ENCODE data around the gene ATP5F1E.

The ATP5F1E gene

DNA sequence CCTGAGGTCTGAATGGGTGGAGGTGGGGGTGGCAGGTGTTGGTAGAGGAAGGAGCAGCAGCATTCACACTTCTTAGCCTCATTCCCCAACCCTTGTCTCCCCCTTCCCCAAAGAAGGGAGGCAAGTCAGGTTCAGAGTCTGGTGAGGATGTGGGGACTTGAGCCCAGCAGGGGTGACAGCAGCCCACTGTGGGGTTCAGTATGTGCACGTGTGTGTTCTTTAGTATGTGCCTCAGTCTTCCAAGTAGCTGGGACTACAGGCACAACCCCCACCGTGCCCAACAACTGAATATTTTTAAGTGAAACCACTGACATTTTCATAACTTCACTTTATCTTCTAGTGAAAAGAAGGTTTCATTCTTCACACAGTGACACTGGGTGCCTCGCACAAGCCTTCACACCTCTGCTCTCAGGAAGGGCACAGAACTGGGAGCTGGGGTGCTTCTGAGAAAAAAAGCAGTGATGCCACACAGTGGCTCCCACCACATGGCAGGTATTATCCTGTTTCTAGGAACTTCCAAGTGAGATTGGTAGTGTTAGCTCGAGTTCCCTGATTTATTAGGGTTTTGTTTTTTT is 43.9 kb upstream of the ATP5F1E start:
- no peaks in the 10 kb centered on the region for H4K20me1 ChIP-seq (ENCODE audit: insufficient read depth, low read length, poor library complexity, severe bottlenecking)
- H3K9ac ChIP-seq (ENCODE audit: low read depth, low read length, poor library complexity, severe bottlenecking), result no peak overlapping the region
- H3K79me2 ChIP-seq (ENCODE audit: insufficient read depth, low read length), result no peaks in the 10 kb centered on the region
- TF ChIP-seq, protein P1, sequence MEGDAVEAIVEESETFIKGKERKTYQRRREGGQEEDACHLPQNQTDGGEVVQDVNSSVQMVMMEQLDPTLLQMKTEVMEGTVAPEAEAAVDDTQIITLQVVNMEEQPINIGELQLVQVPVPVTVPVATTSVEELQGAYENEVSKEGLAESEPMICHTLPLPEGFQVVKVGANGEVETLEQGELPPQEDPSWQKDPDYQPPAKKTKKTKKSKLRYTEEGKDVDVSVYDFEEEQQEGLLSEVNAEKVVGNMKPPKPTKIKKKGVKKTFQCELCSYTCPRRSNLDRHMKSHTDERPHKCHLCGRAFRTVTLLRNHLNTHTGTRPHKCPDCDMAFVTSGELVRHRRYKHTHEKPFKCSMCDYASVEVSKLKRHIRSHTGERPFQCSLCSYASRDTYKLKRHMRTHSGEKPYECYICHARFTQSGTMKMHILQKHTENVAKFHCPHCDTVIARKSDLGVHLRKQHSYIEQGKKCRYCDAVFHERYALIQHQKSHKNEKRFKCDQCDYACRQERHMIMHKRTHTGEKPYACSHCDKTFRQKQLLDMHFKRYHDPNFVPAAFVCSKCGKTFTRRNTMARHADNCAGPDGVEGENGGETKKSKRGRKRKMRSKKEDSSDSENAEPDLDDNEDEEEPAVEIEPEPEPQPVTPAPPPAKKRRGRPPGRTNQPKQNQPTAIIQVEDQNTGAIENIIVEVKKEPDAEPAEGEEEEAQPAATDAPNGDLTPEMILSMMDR (conservative IDR thresholded peaks at IDR 0.05; ENCODE audit: low read length), result no peak
- no peaks in the 10 kb centered on the region for H3K36me3 ChIP-seq (ENCODE audit: insufficient read depth, low read length)
- no peaks in the 10 kb centered on the region for H3K9me3 ChIP-seq (ENCODE audit: insufficient read depth, low read depth, low read length)
- no peak overlapping the region for H3K4me3 ChIP-seq (ENCODE audit: low read length, poor library complexity, severe bottlenecking)
- H3K4me1 ChIP-seq (ENCODE audit: insufficient read depth, low read length, poor library complexity, severe bottlenecking), result no peaks in the 10 kb centered on the region
- H2AFZ ChIP-seq (ENCODE audit: low read length), result no peak overlapping the region
- no peak overlapping the region for H3K4me2 ChIP-seq (ENCODE audit: low read depth, low read length, poor library complexity, severe bottlenecking)
- H3K9me2 ChIP-seq (replicated peaks; ENCODE audit: low read depth, low read length), result no peaks in the 10 kb centered on the region
- H3F3A ChIP-seq (ENCODE audit: low read depth), result no peaks in the 10 kb centered on the region
- H3K27me3 ChIP-seq (ENCODE audit: insufficient read depth, low read length, poor library complexity, severe bottlenecking), result no peaks in the 10 kb centered on the region

- no peak for TF ChIP-seq EZH2phosphoT487 (IDR thresholded peaks at IDR 0.05; ENCODE audit: borderline replicate concordance)
- TF ChIP-seq, protein P1 (conservative IDR thresholded peaks at IDR 0.05; ENCODE audit: low read length), result no peak
- Histone ChIP-seq H3K9me2 (replicated peaks; ENCODE audit: low read depth, low read length) (no peaks in the 10 kb centered on the region), H3F3A (ENCODE audit: low read depth) (no peaks in the 10 kb centered on the region), H3K9ac (ENCODE audit: low read depth, low read length, poor library complexity, severe bottlenecking) (no peak overlapping the region), H3K9me3 (ENCODE audit: insufficient read depth, low read depth, low read length) (no peaks in the 10 kb centered on the region), H3K36me3 (ENCODE audit: insufficient read depth, low read length) (no peaks in the 10 kb centered on the region), H4K20me1 (ENCODE audit: insufficient read depth, low read length, poor library complexity, severe bottlenecking) (no peaks in the 10 kb centered on the region), H3K4me2 (ENCODE audit: low read depth, low read length, poor library complexity, severe bottlenecking) (no peak overlapping the region), H3K4me3 (ENCODE audit: low read length, poor library complexity, severe bottlenecking) (no peak overlapping the region), H3K4me1 (ENCODE audit: insufficient read depth, low read length, poor library complexity, severe bottlenecking) (no peaks in the 10 kb centered on the region), H3K27me3 (ENCODE audit: insufficient read depth, low read length, poor library complexity, severe bottlenecking) (no peaks in the 10 kb centered on the region), H3K79me2 (ENCODE audit: insufficient read depth, low read length) (no peaks in the 10 kb centered on the region), H2AFZ (ENCODE audit: low read length) (no peak overlapping the region)
Measured at GRCh38 chr20:59074456-59074855, 42.3 kb upstream of the ATP5F1E start.

- no peaks in the 10 kb centered on the region for H3K9me2 ChIP-seq (replicated peaks; ENCODE audit: low read depth, low read length)
- TF ChIP-seq EZH2phosphoT487 (IDR thresholded peaks at IDR 0.05; ENCODE audit: borderline replicate concordance), result no peak
- TF ChIP-seq, protein P1 (conservative IDR thresholded peaks at IDR 0.05; ENCODE audit: low read length), result no peak
- H3K79me2 ChIP-seq (ENCODE audit: insufficient read depth, low read length), result no peaks in the 10 kb centered on the region
- no peak overlapping the region for H3K4me2 ChIP-seq (ENCODE audit: low read depth, low read length, poor library complexity, severe bottlenecking)
- H3K4me3 ChIP-seq (ENCODE audit: low read length, poor library complexity, severe bottlenecking), result no peak overlapping the region
- no peaks in the 10 kb centered on the region for H4K20me1 ChIP-seq (ENCODE audit: insufficient read depth, low read length, poor library complexity, severe bottlenecking)
- no peak overlapping the region for H2AFZ ChIP-seq (ENCODE audit: low read length)
- H3K9ac ChIP-seq (ENCODE audit: low read depth, low read length, poor library complexity, severe bottlenecking), result no peak overlapping the region
- H3K36me3 ChIP-seq (ENCODE audit: insufficient read depth, low read length), result no peaks in the 10 kb centered on the region
- no peaks in the 10 kb centered on the region for H3K4me1 ChIP-seq (ENCODE audit: insufficient read depth, low read length, poor library complexity, severe bottlenecking)
- no peaks in the 10 kb centered on the region for H3K9me3 ChIP-seq (ENCODE audit: insufficient read depth, low read depth, low read length)
- no peaks in the 10 kb centered on the region for H3K27me3 ChIP-seq (ENCODE audit: insufficient read depth, low read length, poor library complexity, severe bottlenecking)
- H3F3A ChIP-seq (ENCODE audit: low read depth), result no peaks in the 10 kb centered on the region
Measured at GRCh38 chr20:59073582-59073981, 41.4 kb upstream of the ATP5F1E start.
